ENCODE measurements around the gene CAPZB.

Gene CAPZB

GRCh38 chr1:19406680-19407079 is 78.7 kb downstream of the CAPZB start:
- H3K4me3 ChIP-seq (ENCODE audit: low read length) = no peak overlapping the region

GRCh38 chr1:19405761-19406487 is 79.4 kb downstream of the CAPZB start:
- H3K9me3 ChIP-seq (ENCODE audit: insufficient read depth, low read depth, low read length) = no peaks in the 10 kb centered on the region
- H3K4me3 ChIP-seq (ENCODE audit: low read length) = no peak overlapping the region
- H3K36me3 ChIP-seq (ENCODE audit: insufficient read depth, low read depth, low read length) = peaks cover 10% of the 10 kb centered on the region; the same call in 1 of the 2 replicates
- peaks cover 46% of the 10 kb centered on the region for H3K4me1 ChIP-seq (ENCODE audit: insufficient read depth, low read length)
- no peaks in the 10 kb centered on the region for H3K27me3 ChIP-seq (ENCODE audit: insufficient read depth, low read length)
- no peak overlapping the region for H3K9ac ChIP-seq (ENCODE audit: low read depth, low read length)
- no peak overlapping the region for H3K27ac ChIP-seq (ENCODE audit: low read length)

More at GRCh38 chr1:19406680-19407079, 78.7 kb downstream of the CAPZB start:
- Histone ChIP-seq H3K27ac (ENCODE audit: low read length) (no peak overlapping the region), H3K9ac (ENCODE audit: low read depth, low read length) (no peak overlapping the region), H3K4me1 (ENCODE audit: insufficient read depth, low read length) (peaks cover 40% of the 10 kb centered on the region), H3K9me3 (ENCODE audit: insufficient read depth, low read depth, low read length) (no peaks in the 10 kb centered on the region), H3K36me3 (ENCODE audit: insufficient read depth, low read depth, low read length) (peaks cover 10% of the 10 kb centered on the region; the same call in 1 of the 2 replicates), H3K27me3 (ENCODE audit: insufficient read depth, low read length) (no peaks in the 10 kb centered on the region)

GRCh38 chr1:19405195-19405760 is 80.1 kb downstream of the CAPZB start:
- Histone ChIP-seq H3K9me3 (ENCODE audit: insufficient read depth, low read depth, low read length) (no peaks in the 10 kb centered on the region), H3K27me3 (ENCODE audit: insufficient read depth, low read length) (no peaks in the 10 kb centered on the region), H3K9ac (ENCODE audit: low read depth, low read length) (no peak overlapping the region), H3K27ac (ENCODE audit: low read length) (no peak overlapping the region), H3K4me3 (ENCODE audit: low read length) (no peak overlapping the region), H3K4me1 (ENCODE audit: insufficient read depth, low read length) (peaks cover 52% of the 10 kb centered on the region), H3K36me3 (ENCODE audit: insufficient read depth, low read depth, low read length) (peaks cover 10% of the 10 kb centered on the region; the same call in 1 of the 2 replicates)

GRCh38 chr1:19404748-19405147 is 80.6 kb downstream of the CAPZB start:
- Histone ChIP-seq H3K4me3 (ENCODE audit: low read length) (no peak overlapping the region), H3K9me3 (ENCODE audit: insufficient read depth, low read depth, low read length) (no peaks in the 10 kb centered on the region), H3K9ac (ENCODE audit: low read depth, low read length) (no peak overlapping the region), H3K27me3 (ENCODE audit: insufficient read depth, low read length) (no peaks in the 10 kb centered on the region), H3K36me3 (ENCODE audit: insufficient read depth, low read depth, low read length) (peaks cover 10% of the 10 kb centered on the region; the same call in 1 of the 2 replicates), H3K27ac (ENCODE audit: low read length) (no peak overlapping the region), H3K4me1 (ENCODE audit: insufficient read depth, low read length) (peaks cover 55% of the 10 kb centered on the region)

GRCh38 chr1:19403256-19403655 is 82.1 kb downstream of the CAPZB start:
- Histone ChIP-seq H3K36me3 (ENCODE audit: insufficient read depth, low read depth, low read length) (peaks cover 11% of the 10 kb centered on the region; the same call in 1 of the 2 replicates), H3K27ac (ENCODE audit: low read length) (no peak overlapping the region), H3K9me3 (ENCODE audit: insufficient read depth, low read depth, low read length) (no peaks in the 10 kb centered on the region), H3K27me3 (ENCODE audit: insufficient read depth, low read length) (no peaks in the 10 kb centered on the region), H3K4me3 (ENCODE audit: low read length) (no peak overlapping the region), H3K9ac (ENCODE audit: low read depth, low read length) (no peak overlapping the region), H3K4me1 (ENCODE audit: insufficient read depth, low read length) (peaks cover 55% of the 10 kb centered on the region)

- H3K36me3 ChIP-seq (ENCODE audit: insufficient read depth, low read depth, low read length) = peaks cover 9% of the 10 kb centered on the region; the same call in 1 of the 2 replicates
- H3K27me3 ChIP-seq (ENCODE audit: insufficient read depth, low read length) = no peaks in the 10 kb centered on the region
- no peak overlapping the region for H3K27ac ChIP-seq (ENCODE audit: low read length)
- peaks cover 47% of the 10 kb centered on the region for H3K4me1 ChIP-seq (ENCODE audit: insufficient read depth, low read length)
- H3K9ac ChIP-seq (ENCODE audit: low read depth, low read length) = peak overlapping the region; percentile 14; the same call in 1 of the 2 replicates
- H3K9me3 ChIP-seq (ENCODE audit: insufficient read depth, low read depth, low read length) = no peaks in the 10 kb centered on the region
- no peak overlapping the region for H3K4me3 ChIP-seq (ENCODE audit: low read length)
Observed at GRCh38 chr1:19402031-19402813, 83.1 kb downstream of the CAPZB start.

GRCh38 chr1:19401535-19401889 is 83.8 kb downstream of the CAPZB start:
- peaks cover 9% of the 10 kb centered on the region; the same call in 1 of the 2 replicates for H3K36me3 ChIP-seq (ENCODE audit: insufficient read depth, low read depth, low read length)
- no peak overlapping the region for H3K27ac ChIP-seq (ENCODE audit: low read length)

GRCh38 chr1:19400875-19401534 is 84.3 kb downstream of the CAPZB start:
- Histone ChIP-seq H3K4me3 (ENCODE audit: low read length) (peak overlapping the region; percentile 5; the same call in 1 of the 2 replicates), H3K9me3 (ENCODE audit: insufficient read depth, low read depth, low read length) (no peaks in the 10 kb centered on the region), H3K27me3 (ENCODE audit: insufficient read depth, low read length) (no peaks in the 10 kb centered on the region), H3K27ac (ENCODE audit: low read length) (no peak overlapping the region), H3K9ac (ENCODE audit: low read depth, low read length) (no peak overlapping the region; the same call in 1 of the 2 replicates), H3K4me1 (ENCODE audit: insufficient read depth, low read length) (peaks cover 39% of the 10 kb centered on the region), H3K36me3 (ENCODE audit: insufficient read depth, low read depth, low read length) (peaks cover 9% of the 10 kb centered on the region; the same call in 1 of the 2 replicates)

More at GRCh38 chr1:19401535-19401889, 83.8 kb downstream of the CAPZB start:
- peak overlapping the region; percentile 14; the same call in 1 of the 2 replicates for H3K9ac ChIP-seq (ENCODE audit: low read depth, low read length)
- H3K4me1 ChIP-seq (ENCODE audit: insufficient read depth, low read length) = peaks cover 43% of the 10 kb centered on the region
- peak overlapping the region; percentile 5; the same call in 1 of the 2 replicates for H3K4me3 ChIP-seq (ENCODE audit: low read length)
- no peaks in the 10 kb centered on the region for H3K9me3 ChIP-seq (ENCODE audit: insufficient read depth, low read depth, low read length)
- no peaks in the 10 kb centered on the region for H3K27me3 ChIP-seq (ENCODE audit: insufficient read depth, low read length)

- Histone ChIP-seq H3K27me3 (ENCODE audit: insufficient read depth, low read length) (no peaks in the 10 kb centered on the region), H3K4me1 (ENCODE audit: insufficient read depth, low read length) (peaks cover 35% of the 10 kb centered on the region), H3K27ac (ENCODE audit: low read length) (no peak overlapping the region), H3K9me3 (ENCODE audit: insufficient read depth, low read depth, low read length) (no peaks in the 10 kb centered on the region), H3K4me3 (ENCODE audit: low read length) (no peak overlapping the region), H3K9ac (ENCODE audit: low read depth, low read length) (no peak overlapping the region), H3K36me3 (ENCODE audit: insufficient read depth, low read depth, low read length) (peaks cover 9% of the 10 kb centered on the region; the same call in 1 of the 2 replicates)
Observed at GRCh38 chr1:19400192-19400611, 85.1 kb downstream of the CAPZB start.

GRCh38 chr1:19398309-19398760 is 87.0 kb downstream of the CAPZB start:
- Histone ChIP-seq H3K36me3 (ENCODE audit: insufficient read depth, low read depth, low read length) (peaks cover 6% of the 10 kb centered on the region; the same call in 1 of the 2 replicates), H3K4me1 (ENCODE audit: insufficient read depth, low read length) (peaks cover 28% of the 10 kb centered on the region), H3K9me3 (ENCODE audit: insufficient read depth, low read depth, low read length) (no peaks in the 10 kb centered on the region), H3K27me3 (ENCODE audit: insufficient read depth, low read length) (no peaks in the 10 kb centered on the region), H3K27ac (ENCODE audit: low read length) (no peak overlapping the region), H3K9ac (ENCODE audit: low read depth, low read length) (no peak overlapping the region), H3K4me3 (ENCODE audit: low read length) (no peak overlapping the region)

Measured in iPS-20b (cell line).